H1 (cell line): ENCODE data around the gene OGFOD3.

ENCODE experiments used
- CBX5 ChIP-seq: fragments of 300-800, 300-1000 bp; sonication (generic); IDR thresholded peaks from 2 replicates; pipeline ENCODE4 v1.7.1; 2016; ENCODE audit warnings: antibody characterized with exemption, low read length, low read depth
- CHD1 ChIP-seq: IDR thresholded peaks from 2 replicates; pipeline ENCODE4 v1.6.1; 2012; ENCODE audit warnings: low read depth, low read length, improper control_type of control experiment
- EP300 ChIP-seq, 2 experiments: IDR thresholded peaks; 1 replicate in 1 of 2; 2 replicates in 1 of 2; pipeline ENCODE4 v1.6.1; 2011 to 2012; ENCODE audit warnings: low read depth in 2 of 2, low read length in 2 of 2, mild to moderate bottlenecking in 2 of 2, borderline replicate concordance in 1 of 2, inconsistent platforms in 1 of 2, moderate library complexity in 1 of 2
- GABPA ChIP-seq: IDR thresholded peaks from 2 replicates; pipeline ENCODE4 v1.6.1; 2011; ENCODE audit warnings: mild to moderate bottlenecking, low read length, moderate library complexity, borderline replicate concordance; ENCODE audit not compliant: insufficient read depth
- HDAC2 ChIP-seq, 2 experiments: fragments of 300-600 bp in 1 of 2; sonication (generic) in 1 of 2; IDR thresholded peaks; 2 replicates each; pipeline ENCODE4 v1.6.1; 2011 to 2012; ENCODE audit warnings: low read depth in 2 of 2, low read length in 2 of 2, mild to moderate bottlenecking in 2 of 2, moderate library complexity in 2 of 2, borderline replicate concordance in 1 of 2, inconsistent platforms in 1 of 2
- NRF1 ChIP-seq: IDR thresholded peaks from 2 replicates; pipeline ENCODE4 v1.6.1; 2011; ENCODE audit warnings: mild to moderate bottlenecking, low read depth, low read length, improper control_type of control experiment
- POLR2A ChIP-seq, 2 experiments: IDR thresholded peaks; 1 replicate in 1 of 2; 2 replicates in 1 of 2; pipeline ENCODE4 v1.6.1; 2011; ENCODE audit warnings: low read depth in 2 of 2, low read length in 2 of 2, mild to moderate bottlenecking in 2 of 2; ENCODE audit errors: control extremely low read depth in 1 of 2
- SIN3A ChIP-seq, 2 experiments: IDR thresholded peaks in 1 of 2; conservative IDR thresholded peaks in 1 of 2; 2 replicates each; pipeline ENCODE4 v1.6.1; 2011 to 2012; ENCODE audit warnings: low read length in 2 of 2, improper control_type of control experiment in 1 of 2, low read depth in 1 of 2, mild to moderate bottlenecking in 1 of 2
- SUZ12 ChIP-seq: fragments of 200-600 bp; sonication (generic); IDR thresholded peaks from 2 replicates; pipeline ENCODE4 v1.6.1; 2012; ENCODE audit warnings: mild to moderate bottlenecking, inconsistent platforms, low read length, moderate library complexity, mixed read lengths
- TBP ChIP-seq: IDR thresholded peaks from 2 replicates; pipeline ENCODE4 v1.6.1; 2011; ENCODE audit warnings: low read depth, low read length, improper control_type of control experiment
- TCF12 ChIP-seq: IDR thresholded peaks from 2 replicates; pipeline ENCODE4 v1.6.1; 2011; ENCODE audit warnings: low read depth, mild to moderate bottlenecking, low read length
- TEAD4 ChIP-seq: IDR thresholded peaks from 2 replicates; pipeline ENCODE4 v1.6.1; 2012; ENCODE audit warnings: low read depth, low read length, inconsistent platforms, mixed read lengths
- TF ChIP-seq, protein P1 (sequence below), 3 experiments: IDR thresholded peaks; 1 replicate in 2 of 3; 2 replicates in 1 of 3; pipeline versions ENCODE4 v1.5.1 to v1.6.1; 2011; ENCODE audit warnings: low read length in 3 of 3, mild to moderate bottlenecking in 3 of 3, inconsistent platforms in 2 of 3, low read depth in 1 of 3, moderate library complexity in 1 of 3; ENCODE audit not compliant: insufficient read depth in 1 of 3; ENCODE audit errors: control extremely low read depth in 1 of 3
- TF ChIP-seq, protein P2 (sequence below): IDR thresholded peaks from 2 replicates; pipeline ENCODE4 v1.6.1; 2012; ENCODE audit warnings: low read length, inconsistent platforms

DNA sequence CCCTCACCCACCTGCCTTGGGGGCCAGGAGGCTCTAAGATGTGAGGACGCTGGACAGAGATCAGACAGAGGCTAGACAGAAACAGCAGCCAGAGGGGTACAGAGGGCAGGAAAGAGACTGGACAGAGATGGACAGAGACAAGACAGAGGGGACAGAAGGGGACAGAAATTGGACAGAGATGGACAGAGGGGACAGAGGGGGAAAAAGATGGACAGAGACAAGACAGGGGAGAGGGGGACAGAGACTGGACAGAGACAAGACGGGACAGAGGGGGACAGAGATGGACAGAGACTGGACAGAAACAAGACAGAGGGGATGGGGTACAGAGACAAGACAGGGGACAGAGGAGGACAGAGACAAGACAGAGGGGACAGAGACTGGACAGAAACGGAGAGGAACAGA, 30.7 kb downstream of the OGFOD3 start:
- TF ChIP-seq, protein P1, sequence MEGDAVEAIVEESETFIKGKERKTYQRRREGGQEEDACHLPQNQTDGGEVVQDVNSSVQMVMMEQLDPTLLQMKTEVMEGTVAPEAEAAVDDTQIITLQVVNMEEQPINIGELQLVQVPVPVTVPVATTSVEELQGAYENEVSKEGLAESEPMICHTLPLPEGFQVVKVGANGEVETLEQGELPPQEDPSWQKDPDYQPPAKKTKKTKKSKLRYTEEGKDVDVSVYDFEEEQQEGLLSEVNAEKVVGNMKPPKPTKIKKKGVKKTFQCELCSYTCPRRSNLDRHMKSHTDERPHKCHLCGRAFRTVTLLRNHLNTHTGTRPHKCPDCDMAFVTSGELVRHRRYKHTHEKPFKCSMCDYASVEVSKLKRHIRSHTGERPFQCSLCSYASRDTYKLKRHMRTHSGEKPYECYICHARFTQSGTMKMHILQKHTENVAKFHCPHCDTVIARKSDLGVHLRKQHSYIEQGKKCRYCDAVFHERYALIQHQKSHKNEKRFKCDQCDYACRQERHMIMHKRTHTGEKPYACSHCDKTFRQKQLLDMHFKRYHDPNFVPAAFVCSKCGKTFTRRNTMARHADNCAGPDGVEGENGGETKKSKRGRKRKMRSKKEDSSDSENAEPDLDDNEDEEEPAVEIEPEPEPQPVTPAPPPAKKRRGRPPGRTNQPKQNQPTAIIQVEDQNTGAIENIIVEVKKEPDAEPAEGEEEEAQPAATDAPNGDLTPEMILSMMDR (IDR thresholded peaks at IDR 0.05; ENCODE audit: control extremely low read depth in 1 of 3, insufficient read depth in 1 of 3, low read depth in 1 of 3, low read length in 3 of 3), result no peak
- TF ChIP-seq TEAD4, result no peak
- no peak for TF ChIP-seq CBX5
- TF ChIP-seq CHD1, result no peak
- no peak for TF ChIP-seq SIN3A (conservative IDR thresholded peaks at IDR 0.05 in 1 of 2, IDR thresholded peaks at IDR 0.05 in 1 of 2; ENCODE audit: low read depth in 1 of 2, low read length in 2 of 2)
- no peak for TF ChIP-seq GABPA
- no peak for TF ChIP-seq TCF12
- no peak for TF ChIP-seq POLR2A (IDR thresholded peaks at IDR 0.05; ENCODE audit: control extremely low read depth in 1 of 2, low read depth in 2 of 2, low read length in 2 of 2)
- TF ChIP-seq, protein P2, sequence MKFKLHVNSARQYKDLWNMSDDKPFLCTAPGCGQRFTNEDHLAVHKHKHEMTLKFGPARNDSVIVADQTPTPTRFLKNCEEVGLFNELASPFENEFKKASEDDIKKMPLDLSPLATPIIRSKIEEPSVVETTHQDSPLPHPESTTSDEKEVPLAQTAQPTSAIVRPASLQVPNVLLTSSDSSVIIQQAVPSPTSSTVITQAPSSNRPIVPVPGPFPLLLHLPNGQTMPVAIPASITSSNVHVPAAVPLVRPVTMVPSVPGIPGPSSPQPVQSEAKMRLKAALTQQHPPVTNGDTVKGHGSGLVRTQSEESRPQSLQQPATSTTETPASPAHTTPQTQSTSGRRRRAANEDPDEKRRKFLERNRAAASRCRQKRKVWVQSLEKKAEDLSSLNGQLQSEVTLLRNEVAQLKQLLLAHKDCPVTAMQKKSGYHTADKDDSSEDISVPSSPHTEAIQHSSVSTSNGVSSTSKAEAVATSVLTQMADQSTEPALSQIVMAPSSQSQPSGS, result no peak
- no peak for TF ChIP-seq NRF1
- no peak for TF ChIP-seq TBP
- TF ChIP-seq SUZ12, result no peak
- TF ChIP-seq HDAC2 (IDR thresholded peaks at IDR 0.05; ENCODE audit: borderline replicate concordance in 1 of 2, low read depth in 2 of 2, low read length in 2 of 2), result no peak
- TF ChIP-seq EP300 (IDR thresholded peaks at IDR 0.05; ENCODE audit: borderline replicate concordance in 1 of 2, low read depth in 2 of 2, low read length in 2 of 2), result no peak
